NCI-H2171 treated with DMSO at 0.1 percent for 48 hours (cell line): ENCODE results near the gene CLEC3B.

Source experiments
- DNase-seq: peaks from one replicate; lab custom pipeline; 2025; lab: John Stamatoyannopoulos, UW

Gene CLEC3B

DNA sequence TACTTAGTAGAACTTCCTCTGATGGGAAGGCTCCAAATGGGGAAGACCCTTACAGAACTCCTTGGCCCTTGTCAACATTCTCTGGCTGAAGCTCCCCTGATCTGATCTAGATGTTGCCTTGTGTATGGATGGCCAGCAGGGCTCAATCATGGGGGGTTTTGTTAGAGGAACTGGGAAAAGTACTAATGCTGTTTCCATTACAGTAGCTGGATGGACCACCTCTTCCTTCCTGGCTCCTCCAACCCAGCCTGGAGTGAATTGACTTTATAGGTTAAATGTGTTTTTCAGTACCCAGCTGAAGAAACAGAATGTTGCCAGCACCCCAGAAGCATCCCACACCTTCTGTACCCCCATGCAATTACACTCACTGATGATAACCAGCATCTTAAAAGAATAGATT lies 22.7 kb upstream of the CLEC3B start:
- DNase-seq = no peak

DNA sequence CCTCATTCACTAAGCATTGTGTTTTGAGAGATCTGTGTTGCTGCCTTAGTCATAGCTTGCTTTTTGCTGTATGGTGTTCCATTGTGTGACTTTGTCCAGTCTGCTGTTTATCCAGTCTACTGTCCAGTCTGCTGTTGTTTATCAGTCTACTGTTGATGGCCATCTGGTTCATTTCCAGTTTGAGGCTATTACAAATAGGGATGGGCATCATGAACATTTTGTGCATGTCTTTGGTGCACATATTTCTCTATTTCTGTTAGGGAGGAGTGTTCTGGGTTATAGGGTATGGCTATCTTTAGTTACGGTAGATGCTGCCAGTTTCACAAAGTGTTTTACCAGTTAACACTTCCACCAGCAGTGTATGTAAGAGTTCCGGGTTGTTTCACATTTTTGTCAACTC lies 22.2 kb upstream of the CLEC3B start:
- no peak for DNase-seq

GRCh38 chr3:45007091-45007490 lies 19.0 kb upstream of the CLEC3B start:
- no peak for DNase-seq

DNA sequence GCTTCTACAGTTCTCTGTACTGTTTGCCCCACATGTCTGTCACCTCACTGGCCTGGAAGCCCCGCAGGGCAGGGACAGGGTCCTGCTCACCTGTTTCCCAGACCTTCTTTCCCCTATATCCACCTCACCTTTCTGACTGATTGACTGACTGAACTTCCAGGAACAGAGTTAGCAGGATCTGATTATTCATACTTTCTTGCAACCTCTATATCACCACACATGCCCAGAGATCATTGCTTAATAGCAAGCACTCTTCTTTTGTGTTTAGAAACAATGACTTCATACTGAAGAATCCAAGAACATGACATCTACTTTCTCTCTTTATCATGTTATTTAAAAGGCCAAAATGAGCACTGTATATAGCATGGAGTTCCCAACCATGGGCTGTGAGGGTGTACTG lies 18.0 kb upstream of the CLEC3B start:
- DNase-seq = no peak

DNA sequence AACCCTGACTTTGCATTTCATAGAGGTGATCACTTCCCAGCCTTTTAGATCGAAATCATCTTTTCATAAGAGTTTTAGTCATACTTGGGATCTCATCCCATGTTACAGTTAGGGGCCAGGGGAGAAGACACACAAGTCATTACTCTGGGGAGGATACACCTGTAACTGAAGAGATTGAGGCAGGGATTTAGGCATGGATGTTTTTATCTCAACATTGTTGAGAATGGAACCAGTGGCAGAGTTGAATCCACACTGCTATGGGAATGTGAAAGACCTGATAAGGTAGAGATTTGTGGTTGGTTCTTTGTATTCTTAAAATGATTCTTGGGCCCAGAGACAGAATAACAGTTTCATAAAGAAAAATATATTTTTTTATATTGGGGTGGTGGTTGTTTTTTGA lies 16.2 kb upstream of the CLEC3B start:
- no peak for DNase-seq

DNA sequence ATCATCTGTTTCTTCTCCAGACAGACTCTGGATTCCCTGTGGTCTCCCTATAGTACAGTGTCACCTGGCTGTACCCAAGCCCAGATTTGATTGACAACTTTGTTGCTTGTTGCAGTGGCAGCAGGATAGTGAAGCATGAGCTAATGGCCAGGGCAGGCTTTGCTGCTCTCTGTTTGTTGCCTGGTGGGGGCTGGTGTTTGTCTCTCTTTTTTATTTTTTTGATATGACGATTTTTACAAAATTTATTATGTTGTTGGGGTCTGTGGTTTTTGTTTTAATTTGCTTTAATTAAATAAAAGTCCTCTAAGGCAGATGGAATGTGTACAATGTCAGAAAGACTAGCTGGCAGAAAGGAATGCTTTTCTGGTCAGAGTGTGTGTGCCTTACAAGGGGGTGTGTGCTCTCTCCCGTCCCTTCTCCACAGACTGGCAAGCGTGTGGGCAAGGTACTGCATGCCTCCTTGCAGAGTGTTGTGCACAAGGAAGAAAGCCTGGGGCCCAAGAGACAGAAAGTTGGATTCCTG lies 15.2 kb upstream of the CLEC3B start:
- DNase-seq = no peak

DNA sequence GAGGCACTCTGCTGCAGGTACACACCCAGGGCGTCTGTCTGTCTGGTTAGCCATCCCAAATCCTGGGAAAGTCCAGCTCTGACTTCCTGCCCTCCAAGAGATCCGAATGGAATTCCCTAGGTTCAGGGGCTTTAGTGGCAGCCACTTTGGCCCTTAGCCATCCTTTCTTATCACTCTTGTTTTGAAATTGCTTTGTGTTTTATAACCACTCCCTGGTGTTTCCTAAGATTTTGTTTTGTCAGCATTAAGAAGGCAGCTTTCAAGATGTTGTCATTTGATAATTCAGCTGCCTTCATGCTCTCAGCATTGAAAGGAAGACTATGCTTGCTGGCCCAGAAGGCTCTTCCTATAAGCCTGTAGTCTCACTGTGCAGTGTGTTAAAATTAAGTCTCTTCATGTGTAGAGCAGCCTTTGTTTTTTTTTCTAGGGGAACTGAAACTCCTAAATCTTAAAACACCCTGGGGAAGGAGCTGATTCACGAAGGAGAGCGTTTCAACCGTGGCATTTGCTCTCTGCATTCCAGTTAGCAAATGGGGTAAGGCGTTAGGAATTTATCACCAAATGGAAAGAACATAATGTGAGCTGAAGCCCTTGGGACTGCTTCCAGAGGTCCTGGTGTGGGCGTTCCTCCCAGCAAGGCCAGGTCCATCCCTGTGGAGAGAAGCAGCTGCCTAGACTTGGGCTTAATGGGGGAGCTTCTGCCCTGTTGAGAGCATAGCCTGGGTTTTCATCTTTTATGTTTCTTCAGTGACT lies 14.2 kb upstream of the CLEC3B start:
- DNase-seq = no peak

DNA sequence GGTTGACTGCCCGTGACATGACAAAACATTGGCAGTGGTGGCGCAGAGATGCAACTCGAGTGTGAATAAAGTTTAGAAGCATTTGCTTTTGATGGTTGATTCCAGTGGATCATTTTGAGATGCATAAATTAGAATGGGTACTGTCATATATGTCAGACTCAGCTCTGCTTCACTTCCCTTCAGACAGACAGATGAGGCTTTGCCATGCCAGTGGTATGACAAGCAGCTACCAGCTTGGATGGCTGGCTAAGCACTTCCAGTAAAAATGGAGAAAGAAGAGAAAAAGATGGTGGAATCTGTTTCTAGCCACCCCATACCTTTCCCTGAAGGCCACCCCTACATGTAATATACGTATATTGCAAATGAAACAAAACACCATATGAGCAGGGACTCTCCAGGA lies 13.5 kb upstream of the CLEC3B start:
- no peak for DNase-seq

DNA sequence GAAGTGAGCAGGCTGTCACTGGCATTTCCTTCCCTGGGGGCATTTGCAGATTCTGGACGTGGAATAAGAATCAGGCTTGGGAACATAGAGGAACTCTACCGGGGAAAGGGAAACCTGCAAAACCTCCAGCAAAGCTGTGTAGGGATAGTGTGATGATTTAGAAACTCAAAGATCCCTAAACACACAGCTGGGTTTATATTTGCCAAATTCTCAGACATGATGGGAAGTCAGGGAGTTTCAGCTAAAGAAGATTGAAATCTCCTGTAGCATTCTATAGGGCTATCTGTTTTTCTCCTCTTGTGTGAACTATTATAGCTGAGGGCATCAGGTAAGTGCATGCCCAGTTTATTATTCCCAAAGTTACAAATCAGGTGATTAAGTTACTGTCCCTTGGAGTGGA lies 9.2 kb upstream of the CLEC3B start:
- DNase-seq = no peak

GRCh38 chr3:45017821-45018220 lies 8.3 kb upstream of the CLEC3B start:
- no peak for DNase-seq

DNA sequence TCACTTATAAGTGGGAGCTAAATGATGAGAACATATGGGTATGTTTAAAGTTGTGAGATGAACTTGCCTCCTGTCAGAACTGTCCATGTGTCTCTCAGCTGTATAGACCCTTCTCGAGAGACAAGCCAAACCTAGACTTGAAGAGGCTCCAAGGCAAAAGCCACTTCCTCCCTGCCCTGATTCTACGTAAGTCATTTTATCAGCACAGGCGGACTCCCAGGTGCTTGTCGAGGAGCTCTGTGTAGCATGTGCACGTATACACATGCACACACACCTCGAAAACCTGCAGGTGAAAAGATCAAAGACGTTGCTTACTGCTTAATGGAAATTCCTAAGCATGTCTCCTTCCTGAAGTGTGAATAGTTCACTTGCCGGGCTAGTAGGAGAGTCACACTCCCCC lies 5.6 kb upstream of the CLEC3B start:
- DNase-seq = no peak

DNA sequence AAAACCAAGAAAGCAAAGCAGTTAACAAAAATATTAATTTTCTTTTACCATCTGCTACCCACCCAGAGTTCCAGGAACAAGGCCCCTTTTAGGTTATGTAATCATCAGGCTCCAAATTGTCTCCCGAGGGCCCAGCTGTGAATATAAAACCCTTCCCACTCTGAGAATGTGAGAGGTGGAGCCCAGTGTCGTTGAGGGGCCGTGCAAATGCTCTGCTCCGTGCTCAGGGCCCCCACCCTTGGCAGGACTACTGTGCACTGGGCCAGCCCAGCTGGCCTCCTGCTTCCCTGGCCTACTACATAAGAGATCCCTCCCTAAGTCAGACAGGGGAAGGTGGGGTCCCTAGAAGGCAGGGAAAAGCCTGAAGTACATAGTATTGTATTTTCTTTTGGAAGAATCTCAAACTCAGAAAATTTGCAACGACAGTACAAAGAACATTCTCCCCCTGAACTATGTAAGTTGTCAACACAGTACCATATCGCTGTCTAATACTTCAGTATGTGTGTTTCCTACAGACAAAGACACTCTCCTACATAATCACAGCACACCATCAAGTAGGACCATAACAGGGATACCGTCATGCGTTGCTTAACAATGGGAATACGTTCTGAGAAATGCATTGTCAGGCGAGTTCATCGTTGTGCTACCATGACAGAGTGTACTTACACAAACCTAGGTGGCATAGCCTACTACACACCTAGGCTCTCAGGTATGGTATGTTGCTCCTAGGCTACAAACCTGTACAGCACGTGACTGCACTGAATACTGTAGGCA lies 4.4 kb upstream of the CLEC3B start:
- no peak for DNase-seq

DNA sequence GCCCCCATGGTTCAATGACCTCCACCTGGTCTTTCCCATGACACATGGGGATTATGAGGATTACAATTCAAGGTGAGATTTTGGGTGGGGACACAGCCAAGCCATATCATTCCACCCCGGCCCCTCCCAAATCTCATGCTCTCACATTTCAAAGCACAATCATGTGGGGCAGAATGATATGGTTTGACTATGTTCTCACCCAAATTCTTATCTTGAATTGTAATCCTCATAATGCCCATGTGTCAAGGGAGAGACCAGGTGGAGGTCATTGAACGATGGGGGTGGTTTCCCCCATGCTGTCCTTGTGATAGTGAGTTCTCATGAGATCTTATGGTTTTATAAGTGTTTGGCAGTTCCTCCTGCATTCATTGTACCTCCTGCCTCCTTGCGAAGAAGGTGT lies 2.4 kb upstream of the CLEC3B start:
- no peak for DNase-seq

- DNase-seq = no peak
These were observed 1.4 kb upstream of the CLEC3B start for GRCh38 chr3:45024542-45025255.

DNA sequence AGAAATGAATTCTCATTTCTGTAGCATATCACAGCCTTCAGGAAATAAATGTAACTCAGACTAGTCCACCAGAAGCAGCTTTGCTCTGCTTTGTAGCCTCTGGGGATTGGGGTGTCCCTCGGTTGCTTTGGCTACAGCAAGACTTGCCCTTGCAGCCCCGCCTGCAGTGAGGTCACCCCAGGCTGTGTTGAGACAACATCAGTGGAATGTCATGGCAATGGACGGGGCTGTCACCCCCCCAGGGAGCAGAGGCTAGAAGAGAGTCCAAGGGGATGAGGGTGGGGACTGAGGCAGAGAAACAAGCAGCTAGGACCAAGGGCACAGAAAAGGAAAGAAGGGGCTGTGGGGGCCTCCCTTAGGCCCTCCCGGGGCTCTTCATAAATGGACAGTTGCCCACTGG lies 854 bp downstream of the CLEC3B start:
- no peak for DNase-seq

GRCh38 chr3:45027441-45027840 lies 1.3 kb downstream of the CLEC3B start:
- no peak for DNase-seq

- no peak for DNase-seq
These were observed 3.1 kb downstream of the CLEC3B start for GRCh38 chr3:45029216-45029615.

DNA sequence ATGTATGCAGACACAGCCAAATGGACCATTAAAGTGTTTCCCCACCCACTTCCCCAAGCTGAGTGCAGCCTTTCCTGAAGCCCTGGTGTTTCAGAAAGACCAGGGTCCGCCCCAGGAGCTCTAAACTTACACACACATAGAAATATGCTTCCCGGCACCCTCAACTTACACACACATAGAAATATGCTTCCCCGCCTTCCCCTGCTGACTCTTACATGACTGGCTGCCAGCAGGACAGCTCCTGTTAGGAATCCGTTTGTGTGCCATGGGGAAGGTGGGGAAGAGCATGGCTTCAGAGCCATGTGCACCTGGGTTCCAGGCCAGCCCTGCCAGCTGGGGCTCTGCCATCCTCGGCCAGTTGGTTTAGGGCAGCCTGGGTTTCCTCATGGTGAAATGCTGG lies 3.6 kb downstream of the CLEC3B start:
- DNase-seq = no peak

DNA sequence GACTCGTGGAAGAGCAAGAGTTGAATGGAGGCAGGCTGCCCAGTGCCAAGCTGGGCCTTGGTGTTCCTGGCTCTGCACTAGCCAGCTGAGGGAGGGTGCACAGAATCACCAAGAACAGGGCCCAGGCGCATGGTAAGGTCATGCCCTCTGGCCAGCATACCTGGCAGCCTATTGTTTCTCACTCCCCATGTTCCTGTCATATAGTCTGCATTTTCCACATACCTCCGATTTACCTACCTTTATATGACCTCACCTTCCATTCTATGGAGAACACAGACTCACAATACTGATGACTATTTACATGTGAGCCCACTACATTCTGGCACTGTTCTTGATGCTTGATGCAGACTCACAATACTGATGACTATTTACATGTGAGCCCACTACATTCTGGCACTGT lies 5.4 kb downstream of the CLEC3B start:
- DNase-seq = no peak

- no peak for DNase-seq
These were observed 6.0 kb downstream of the CLEC3B start for GRCh38 chr3:45032113-45032512.

GRCh38 chr3:45033791-45034190 lies 7.7 kb downstream of the CLEC3B start:
- DNase-seq = no peak

DNA sequence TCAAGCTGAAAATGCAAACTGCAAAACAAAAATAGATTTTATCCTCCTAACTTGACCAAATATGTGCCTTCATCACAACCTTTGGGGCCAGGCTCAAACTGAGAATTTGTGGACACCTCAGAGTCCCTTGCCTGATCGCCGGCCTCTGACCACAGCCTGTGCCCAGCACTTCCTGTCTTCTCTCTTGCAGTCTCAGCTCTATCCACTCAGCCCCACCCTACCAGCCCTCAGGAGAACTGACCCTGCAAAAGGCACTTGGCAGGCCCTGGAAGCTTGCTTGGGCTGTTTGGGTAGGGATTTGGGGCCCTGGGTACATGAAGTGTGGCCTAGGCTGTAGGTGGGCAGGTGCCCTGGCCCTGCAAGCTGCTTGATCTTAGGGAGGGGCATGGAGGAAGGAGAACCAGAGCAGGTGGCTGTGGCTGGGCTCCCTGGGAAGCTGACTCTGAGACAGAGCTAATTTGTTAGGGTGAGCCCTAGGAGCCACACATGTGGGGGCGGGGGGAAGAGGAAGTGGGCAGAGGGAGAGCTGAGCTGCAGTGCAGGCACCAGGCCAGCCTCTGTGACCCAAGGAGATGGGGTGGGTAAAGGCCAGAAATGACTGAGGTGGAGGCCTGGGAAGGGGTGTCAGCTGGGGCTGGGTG lies 8.6 kb downstream of the CLEC3B start:
- DNase-seq = no peak
